CD14-positive monocyte (primary cell): ENCODE results near the gene BARX2. TPM values are rescaled to one million over a fixed set of nuclear protein-coding genes. Genes with fewer than 3 reads are reported as not detected.

Experiments
- DNase-seq, 3 donors: peaks; one replicate each; pipeline ENCODE4 v3.0.0-alpha.2; 2011 to 2022
- H2AFZ ChIP-seq: 2 replicates; pipeline ENCODE4 v1.6.0; 2012; ENCODE audit warnings: mild to moderate bottlenecking, low read depth, low read length, inconsistent platforms; ENCODE audit not compliant: insufficient read depth, poor library complexity, severe bottlenecking
- H3K27ac ChIP-seq, 2 donors: 1 replicate in 1 of 2; 2 replicates in 1 of 2; pipeline ENCODE4 v1.5.1; 2012 to 2013; ENCODE audit warnings: low read length in 2 of 2, control low read depth in 1 of 2, inconsistent platforms in 1 of 2, low read depth in 1 of 2, mild to moderate bottlenecking in 1 of 2
- H3K27me3 ChIP-seq, 2 donors: one replicate each; pipeline versions ENCODE4 v1.6.0 to v1.6.1; 2011 to 2013; ENCODE audit warnings: low read length in 2 of 2; ENCODE audit not compliant: control insufficient read depth in 2 of 2, insufficient read depth in 2 of 2
- H3K36me3 ChIP-seq, 2 donors: replicated peaks in 1 of 2; 1 replicate in 1 of 2; 2 replicates in 1 of 2; pipeline versions ENCODE4 v1.5.1 to v1.6.1; 2012 to 2013; ENCODE audit warnings: low read length in 2 of 2, control low read depth in 1 of 2, inconsistent platforms in 1 of 2, mild to moderate bottlenecking in 1 of 2; ENCODE audit not compliant: insufficient read depth in 2 of 2, control insufficient read depth in 1 of 2
- H3K4me1 ChIP-seq, 2 donors: 1 replicate in 1 of 2; 2 replicates in 1 of 2; pipeline versions ENCODE4 v1.5.1 to v1.6.1; 2012 to 2013; ENCODE audit warnings: low read length in 2 of 2, control low read depth in 1 of 2, inconsistent platforms in 1 of 2, mild to moderate bottlenecking in 1 of 2, moderate library complexity in 1 of 2; ENCODE audit not compliant: insufficient read depth in 2 of 2, control insufficient read depth in 1 of 2
- H3K4me2 ChIP-seq: replicated peaks from 2 replicates; pipeline ENCODE3; 2012; ENCODE audit warnings: low read length, moderate library complexity, mild to moderate bottlenecking; ENCODE audit not compliant: poor library complexity, severe bottlenecking; ENCODE audit errors: extremely low read depth
- H3K4me3 ChIP-seq, 3 experiments: fragments of 200-600 bp in 1 of 3; sonication (generic) in 1 of 3; replicated peaks in 1 of 3; 1 replicate in 2 of 3; 2 replicates in 1 of 3; pipeline ENCODE4 v1.5.1; 2011 to 2013; ENCODE audit warnings: low read length in 3 of 3, mild to moderate bottlenecking in 3 of 3, control low read depth in 2 of 3, low read depth in 2 of 3, inconsistent platforms in 1 of 3, moderate library complexity in 1 of 3
- H3K79me2 ChIP-seq: 2 replicates; pipeline ENCODE4 v1.6.0; 2012; ENCODE audit warnings: mild to moderate bottlenecking, control low read depth, inconsistent platforms, low read length, moderate library complexity; ENCODE audit not compliant: insufficient read depth
- H3K9ac ChIP-seq: 2 replicates; pipeline ENCODE4 v1.6.0; 2017; ENCODE audit warnings: low read length, mild to moderate bottlenecking; ENCODE audit not compliant: insufficient read depth, poor library complexity, severe bottlenecking
- H3K9me3 ChIP-seq, 2 donors: replicated peaks in 1 of 2; 1 replicate in 1 of 2; 2 replicates in 1 of 2; pipeline versions ENCODE4 v1.5.1 to v1.6.1; 2012 to 2013; ENCODE audit warnings: low read length in 2 of 2, control low read depth in 1 of 2; ENCODE audit not compliant: control insufficient read depth in 1 of 2, insufficient read depth in 1 of 2
- H4K20me1 ChIP-seq: 2 replicates; pipeline ENCODE4 v1.6.0; 2012; ENCODE audit warnings: mild to moderate bottlenecking, low read length, control low read depth, moderate library complexity; ENCODE audit not compliant: insufficient read depth
- H3K27ac Mint-ChIP-seq, 7 donors: one replicate each; pipeline ENCODE4 v1.8.0; 2020; ENCODE audit warnings: mild to moderate bottlenecking in 7 of 7, mixed read lengths in 7 of 7, moderate library complexity in 6 of 7, inconsistent platforms in 2 of 7
- H3K27me3 Mint-ChIP-seq, 3 donors: one replicate each; pipeline ENCODE4 v1.8.0; 2021 to 2022; ENCODE audit warnings: low read depth in 3 of 3, mild to moderate bottlenecking in 3 of 3, mixed read lengths in 3 of 3, moderate library complexity in 3 of 3, inconsistent platforms in 1 of 3
- H3K36me3 Mint-ChIP-seq, 2 donors: one replicate each; pipeline ENCODE4 v1.8.0; 2020; ENCODE audit warnings: mixed read lengths in 2 of 2, inconsistent platforms in 1 of 2, mild to moderate bottlenecking in 1 of 2
- H3K4me1 Mint-ChIP-seq: one replicate; pipeline ENCODE4 v1.8.0; 2020; ENCODE audit warnings: mild to moderate bottlenecking, mixed read lengths
- H3K4me3 Mint-ChIP-seq, 2 donors: one replicate each; pipeline ENCODE4 v1.8.0; 2020; ENCODE audit warnings: mild to moderate bottlenecking in 2 of 2, mixed read lengths in 2 of 2, moderate library complexity in 1 of 2
- H3K9me3 Mint-ChIP-seq, 7 donors: one replicate each; pipeline ENCODE4 v1.8.0; 2020 to 2022; ENCODE audit warnings: mixed read lengths in 7 of 7, mild to moderate bottlenecking in 6 of 7, moderate library complexity in 6 of 7, inconsistent platforms in 2 of 7
- CTCF ChIP-seq: fragments of 200-600 bp; IDR thresholded peaks from one replicate; pipeline ENCODE4 v1.8.0; 2022; ENCODE audit warnings: antibody characterized with exemption, mild to moderate bottlenecking
- WGBS: methylation state at CpG from one replicate; pipeline ENCODE4 v1.1.5; 2013; ENCODE audit warnings: missing lambda C conversion rate; ENCODE audit not compliant: insufficient coverage; 5-methylcytosine and 5-hydroxymethylcytosine counted together
- intact Hi-C, 2 donors: fragments of 100-400 bp; cut with micrococcal nuclease; formaldehyde crosslinking; loops; one replicate each; pipeline versions ENCODE4 v1.15.0 to v1.15.1; 2023
- polyA plus RNA-seq, 3 donors: library from polyadenylated mRNA; depleted of rRNA in 1 of 3; unstranded in 2 of 3; stranded (reverse) in 1 of 3; fragments of 300-500 nt in 2 of 3; fragments of >200 nt in 1 of 3; fragmentation: Illumina TruSeq in 2 of 3; gene quantifications; 1 replicate in 2 of 3; 2 replicates in 1 of 3; pipeline ENCODE4 v1.2.3, GENCODE V29; 2012 to 2021

Gene BARX2
- polyA plus RNA-seq, 3 donors = not detected

GRCh38 chr11:129435499-129436245, 60.0 kb downstream of the BARX2 start:
- no peaks in the 10 kb centered on the region for H3K79me2 ChIP-seq
- no peak overlapping the region for H3K27ac ChIP-seq
- no peak overlapping the region for H3K9ac ChIP-seq
- intact Hi-C loops = no loop called here
- peaks cover 2 to 9% (median 6%) of the 10 kb centered on the region in 7 donors for H3K9me3 Mint-ChIP-seq
- no peak for DNase-seq
- no peak overlapping the region for H2AFZ ChIP-seq
- no peak overlapping the region for H3K4me3 ChIP-seq
- no peaks in the 10 kb centered on the region for H3K9me3 ChIP-seq
- no peak overlapping the region for H3K4me2 ChIP-seq
- no peaks in the 10 kb centered on the region for H3K4me1 ChIP-seq
- peaks cover 0 to 2% (median 0%) of the 10 kb centered on the region in 3 donors for H3K27me3 Mint-ChIP-seq
- TF ChIP-seq CTCF = no peak
- WGBS = 85% methylated on average over 4 of the region's 7 CpGs
- H4K20me1 ChIP-seq = no peaks in the 10 kb centered on the region
- H3K4me1 Mint-ChIP-seq = no peaks in the 10 kb centered on the region
- H3K36me3 Mint-ChIP-seq = no peaks in the 10 kb centered on the region
- H3K4me3 Mint-ChIP-seq = no peak overlapping the region
- no peaks in the 10 kb centered on the region for H3K27me3 ChIP-seq
- H3K27ac Mint-ChIP-seq = no peak overlapping the region
- H3K36me3 ChIP-seq = no peaks in the 10 kb centered on the region

- Histone ChIP-seq H2AFZ (no peak overlapping the region), H3K4me1 (no peaks in the 10 kb centered on the region), H3K79me2 (no peaks in the 10 kb centered on the region), H3K9me3 (no peaks in the 10 kb centered on the region), H3K36me3 (no peaks in the 10 kb centered on the region), H3K27me3 (no peaks in the 10 kb centered on the region), H3K4me3 (no peak overlapping the region), H4K20me1 (no peaks in the 10 kb centered on the region), H3K4me2 (no peak overlapping the region), H3K27ac (no peak overlapping the region), H3K9ac (no peak overlapping the region)
- Mint-ChIP-seq H3K27ac (no peak overlapping the region), H3K4me1 (no peaks in the 10 kb centered on the region), H3K4me3 (no peak overlapping the region), H3K9me3 (peaks cover 0 to 5% (median 2%) of the 10 kb centered on the region in 7 donors), H3K36me3 (no peaks in the 10 kb centered on the region), H3K27me3 (peaks cover 0 to 2% (median 0%) of the 10 kb centered on the region in 3 donors)
- 92% methylated on average over 17 of the region's 18 CpGs for WGBS
- DNase-seq = no peak
- intact Hi-C loops = no loop called here
- TF ChIP-seq CTCF = no peak
Observed at GRCh38 chr11:129436573-129436972, 60.9 kb downstream of the BARX2 start.
